Transverse colon (tissue), 4 donors: ENCODE results near the gene GNAQ. TPM values are rescaled to one million over a fixed set of nuclear protein-coding genes. Genes with fewer than 3 reads are reported as not detected.

Experiments used
- DNase-seq: peaks from one replicate; pipeline ENCODE4 v3.0.0-alpha.2; 2019
- H3K27ac ChIP-seq, 4 donors: fragments of 200-600 bp; sonication (generic); 2 replicates each; pipeline ENCODE4 v1.5.1; 2016 to 2018; ENCODE audit warnings: inconsistent platforms in 4 of 4
- H3K27me3 ChIP-seq: fragments of 200-600 bp; sonication (generic); 2 replicates; pipeline ENCODE4 v1.5.1; 2017; ENCODE audit warnings: inconsistent platforms
- H3K36me3 ChIP-seq, 4 donors: fragments of 200-600 bp; sonication (generic); 2 replicates each; pipeline ENCODE4 v1.5.1; 2017 to 2019; ENCODE audit warnings: inconsistent platforms in 4 of 4
- H3K4me1 ChIP-seq, 4 donors: fragments of 200-600 bp; sonication (generic); 2 replicates each; pipeline ENCODE4 v1.5.1; 2017 to 2020; ENCODE audit warnings: inconsistent platforms in 4 of 4
- H3K4me3 ChIP-seq, 4 donors: fragments of 200-600 bp; sonication (generic); 1 replicate in 1 of 4; 2 replicates in 3 of 4; pipeline versions ENCODE4 v1.5.1 to v1.6.1; 2017 to 2019; ENCODE audit warnings: inconsistent platforms in 4 of 4
- H3K9me3 ChIP-seq, 2 donors: fragments of 200-600 bp; sonication (generic); 2 replicates each; pipeline ENCODE4 v1.5.1; 2017 to 2019; ENCODE audit warnings: inconsistent platforms in 2 of 2
- CTCF ChIP-seq, 5 experiments: fragments of 200-600 bp in 3 of 5; fragments of 450-650 bp in 2 of 5; sonication (generic) in 3 of 5; IDR thresholded peaks; 1 replicate in 2 of 5; 2 replicates in 3 of 5; pipeline ENCODE4 v1.5.1; 2016 to 2017; ENCODE audit warnings: antibody characterized with exemption in 5 of 5, inconsistent platforms in 3 of 5, mild to moderate bottlenecking in 2 of 5, moderate library complexity in 1 of 5
- EP300 ChIP-seq: sonication (generic); formaldehyde crosslinking; IDR thresholded peaks from one replicate; pipeline ENCODE4 v1.6.1; 2017; ENCODE audit warnings: antibody characterized with exemption, low read depth
- POLR2A ChIP-seq: fragments of 450-650 bp; IDR thresholded peaks from one replicate; pipeline ENCODE4 v1.6.1; 2016; ENCODE audit warnings: antibody characterized with exemption, mild to moderate bottlenecking, moderate library complexity
- POLR2AphosphoS5 ChIP-seq, 3 donors: sonication (generic); formaldehyde crosslinking; IDR thresholded peaks; one replicate each; pipeline ENCODE4 v1.6.1; 2016; ENCODE audit warnings: antibody characterized with exemption in 3 of 3
- WGBS, 2 donors: methylation state at CpG; one replicate each; pipeline ENCODE4 v1.1.5; 2018; ENCODE audit warnings: low coverage in 1 of 2; 5-methylcytosine and 5-hydroxymethylcytosine counted together
- in situ Hi-C, 4 donors: fragments of 200-750 bp; cut with MboI; loops; one replicate each; pipeline versions ENCODE4 v1.15.0 to v1.15.1; 2017; ENCODE audit warnings: low sequenced_read_pairs in 3 of 4, low pct_ligation_motif_present in 1 of 4, low pct_unique_long_range_greater_than_20kb in 1 of 4
- intact Hi-C: fragments of 100-400 bp; cut with DNase I; formaldehyde crosslinking; loops from one replicate; pipeline ENCODE4 v1.15.1; 2023; ENCODE audit warnings: low total_unique reads
- total RNA-seq, 4 donors: library from RNA; depleted of rRNA; stranded (reverse); fragments of >200 nt; gene quantifications; one replicate each; pipeline ENCODE4 v1.1.0, GENCODE V29; 2016

The GNAQ gene
- total RNA-seq, 4 donors from 2014 or later: 36.3 to 54.9 (median 47.1) TPM

- no peaks in the 10 kb centered on the region for H3K9me3 ChIP-seq
- 67 to 69% methylated on average over 6 to 9 of the region's 9 CpGs for WGBS, 2 donors
- H3K36me3 ChIP-seq: no peaks in the 10 kb centered on the region
- in situ Hi-C loops (no loop called here), intact Hi-C loops (no loop called here)
- no peak for DNase-seq
- H3K27ac ChIP-seq: no peak overlapping the region
- no peaks in the 10 kb centered on the region for H3K27me3 ChIP-seq
- H3K4me1 ChIP-seq: peaks cover 0 to 7% (median 2%) of the 10 kb centered on the region in 4 donors
- no peak overlapping the region for H3K4me3 ChIP-seq
- no peak for TF ChIP-seq POLR2A
- no peak for TF ChIP-seq CTCF (IDR thresholded peaks at IDR 0.05)
- no peak for TF ChIP-seq POLR2AphosphoS5 (IDR thresholded peaks at IDR 0.05)
- TF ChIP-seq EP300: no peak
Measured at GRCh38 chr9:77679661-77680368, 351.8 kb downstream of the GNAQ start.

GRCh38 chr9:77679088-77679487 lies 352.5 kb downstream of the GNAQ start:
- Histone ChIP-seq H3K4me3 (no peak overlapping the region), H3K4me1 (peaks cover 0 to 14% (median 2%) of the 10 kb centered on the region in 4 donors), H3K27ac (no peak overlapping the region), H3K36me3 (no peaks in the 10 kb centered on the region), H3K9me3 (no peaks in the 10 kb centered on the region), H3K27me3 (no peaks in the 10 kb centered on the region)
- no peak for TF ChIP-seq POLR2A
- TF ChIP-seq POLR2AphosphoS5 (IDR thresholded peaks at IDR 0.05): no peak
- TF ChIP-seq CTCF (IDR thresholded peaks at IDR 0.05): no peak
- WGBS, 2 donors: 51% methylated on average over 2 of the region's 2 CpGs; no CpG with 5 or more reads in 1 of the 2 donors
- in situ Hi-C loops: no loop called here
- intact Hi-C loops: no loop called here
- DNase-seq: no peak

GRCh38 chr9:77677957-77678535 lies 353.6 kb downstream of the GNAQ start:
- 71% methylated on average over 7 of the region's 7 CpGs; no CpG with 5 or more reads in 1 of the 2 donors for WGBS, 2 donors
- DNase-seq: no peak
- Histone ChIP-seq H3K4me3 (no peak overlapping the region), H3K9me3 (no peaks in the 10 kb centered on the region), H3K27ac (peak overlapping the region in 1 of 4 donors; percentile 35), H3K36me3 (no peaks in the 10 kb centered on the region), H3K4me1 (peaks cover 0 to 15% (median 2%) of the 10 kb centered on the region in 4 donors), H3K27me3 (no peaks in the 10 kb centered on the region)
- in situ Hi-C loops (no loop called here), intact Hi-C loops (no loop called here)
- TF ChIP-seq POLR2AphosphoS5 (IDR thresholded peaks at IDR 0.05) (peak in 2 of 3 donors; percentile 22 to 41), POLR2A (no peak)

GRCh38 chr9:77677397-77677796 lies 354.2 kb downstream of the GNAQ start:
- no peaks in the 10 kb centered on the region for H3K9me3 ChIP-seq
- H3K4me1 ChIP-seq: peaks cover 0 to 15% (median 2%) of the 10 kb centered on the region in 4 donors
- no peak for TF ChIP-seq POLR2A
- TF ChIP-seq CTCF (IDR thresholded peaks at IDR 0.05): no peak
- TF ChIP-seq EP300: no peak
- no peak for TF ChIP-seq POLR2AphosphoS5 (IDR thresholded peaks at IDR 0.05)
- no peak overlapping the region for H3K27ac ChIP-seq
- in situ Hi-C loops: no loop called here
- no peak for DNase-seq
- H3K27me3 ChIP-seq: no peaks in the 10 kb centered on the region
- no peak overlapping the region for H3K4me3 ChIP-seq
- WGBS, 2 donors: 60 to 63% methylated on average over 2 to 4 of the region's 4 CpGs
- intact Hi-C loops: no loop called here
- no peaks in the 10 kb centered on the region for H3K36me3 ChIP-seq
